ENCODE results near the gene NFATC4.

NFATC4 gene

DNA sequence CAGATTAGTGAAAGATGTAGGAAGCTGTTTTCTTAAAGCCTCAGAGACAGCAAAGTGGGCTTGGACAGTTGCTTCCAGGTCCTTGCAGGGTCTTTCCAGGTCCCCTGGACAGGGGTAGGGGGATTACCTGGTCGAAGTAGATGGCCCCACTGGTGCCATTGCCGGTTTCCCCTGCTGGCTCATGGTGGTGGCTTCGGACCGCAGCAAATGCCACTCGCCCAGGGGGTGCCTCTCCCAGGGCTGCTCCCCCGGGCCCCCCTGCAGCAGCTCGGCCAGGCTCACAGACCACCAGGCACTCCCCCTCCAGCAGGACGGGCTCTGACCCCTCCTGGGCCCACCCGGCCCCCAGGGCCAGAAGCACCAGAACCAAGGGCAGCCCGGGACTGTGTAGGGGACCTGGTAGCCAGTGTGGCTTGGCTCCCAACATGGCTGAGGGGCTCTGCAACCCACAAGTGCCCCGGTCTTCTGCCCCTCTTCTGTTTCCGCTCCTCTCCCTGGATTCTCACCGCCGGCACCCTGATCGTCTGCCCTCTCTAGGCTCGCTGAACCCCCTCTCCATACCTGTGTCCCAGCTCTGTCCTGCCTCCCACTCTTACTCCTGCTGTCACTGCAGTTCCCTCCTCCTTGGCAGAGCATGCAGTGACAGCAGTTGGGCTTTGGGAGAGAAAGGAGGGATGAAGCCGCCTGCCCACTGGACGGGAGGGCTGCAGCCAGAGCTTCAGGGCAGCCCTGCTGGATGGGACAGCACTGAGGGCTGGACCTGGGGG lies 60.8 kb downstream of the NFATC4 start:
- Histone ChIP-seq H3K4me1 (ENCODE audit: control insufficient read depth in 1 of 2, insufficient read depth in 2 of 2, low read length in 2 of 2) (peaks cover 22 to 26% of the 10 kb centered on the region in 2 donors), H3K27ac (ENCODE audit: low read length) (peak overlapping the region; percentile 91), H3K9me3 (ENCODE audit: control insufficient read depth in 1 of 2, low read length in 2 of 2) (no peaks in the 10 kb centered on the region), H3K36me3 (ENCODE audit: control insufficient read depth in 1 of 2, insufficient read depth in 2 of 2, low read length in 2 of 2) (peaks cover 14 to 17% of the 10 kb centered on the region in 2 donors), H3K4me3 (ENCODE audit: low read depth in 1 of 2, low read length in 2 of 2) (peak overlapping the region; percentile 55 to 89), H3K27me3 (ENCODE audit: low read depth, low read length) (no peaks in the 10 kb centered on the region)
